HG03378 (cell line): ENCODE results near the gene PWWP2B.
"Not testable (repeated sequence)": the region's sequence is repeated elsewhere in the genome, so short reads cannot be mapped to it uniquely, and the experiment has no call there.

Experiments used
- ATAC-seq: cut with Tn5 transposase; IDR thresholded peaks from one replicate; pipeline ENCODE4 v1.9.1; 2021; ENCODE audit warnings: mild to moderate bottlenecking, moderate library complexity; ENCODE audit not compliant: unreplicated experiment

PWWP2B gene

DNA sequence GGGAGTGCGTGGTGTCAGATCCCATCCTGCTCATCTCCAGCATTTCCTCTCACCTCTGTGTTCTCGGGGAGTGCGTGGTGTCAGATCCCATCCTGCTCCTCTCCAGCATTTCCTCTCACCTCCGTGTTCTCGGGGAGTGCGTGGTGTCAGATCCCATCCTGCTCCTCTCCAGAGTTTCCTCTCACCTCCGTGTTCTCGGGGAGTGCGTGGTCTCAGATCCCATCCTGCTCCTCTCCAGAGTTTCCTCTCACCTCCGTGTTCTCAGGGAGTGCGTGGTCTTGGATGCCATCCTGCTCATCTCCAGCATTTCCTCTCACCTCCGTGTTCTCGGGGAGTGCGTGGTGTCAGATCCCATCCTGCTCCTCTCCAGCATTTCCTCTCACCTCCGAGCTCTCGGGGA is 18.0 kb upstream of the PWWP2B start:
- not testable (repeated sequence) for ATAC-seq

DNA sequence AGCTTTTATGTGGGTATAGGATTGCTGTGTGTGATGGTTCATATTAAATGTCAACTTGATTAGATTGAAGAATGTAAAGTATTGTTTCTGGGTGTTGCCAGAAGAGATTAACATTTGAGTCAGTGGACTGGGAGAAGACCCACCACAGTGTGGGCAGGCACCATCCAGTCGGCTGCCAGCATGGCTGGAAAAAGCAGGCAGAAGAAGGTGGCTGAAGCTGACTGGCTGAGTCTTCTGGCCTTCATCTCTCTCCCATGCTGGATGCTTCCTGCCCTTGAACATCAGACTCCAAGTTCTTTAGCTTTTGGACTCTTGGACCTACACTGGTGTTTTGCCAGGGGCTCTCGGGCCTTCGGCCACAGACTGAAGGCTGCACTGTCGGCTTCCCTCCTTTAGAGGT is 16.0 kb upstream of the PWWP2B start:
- ATAC-seq = not testable (repeated sequence)

DNA sequence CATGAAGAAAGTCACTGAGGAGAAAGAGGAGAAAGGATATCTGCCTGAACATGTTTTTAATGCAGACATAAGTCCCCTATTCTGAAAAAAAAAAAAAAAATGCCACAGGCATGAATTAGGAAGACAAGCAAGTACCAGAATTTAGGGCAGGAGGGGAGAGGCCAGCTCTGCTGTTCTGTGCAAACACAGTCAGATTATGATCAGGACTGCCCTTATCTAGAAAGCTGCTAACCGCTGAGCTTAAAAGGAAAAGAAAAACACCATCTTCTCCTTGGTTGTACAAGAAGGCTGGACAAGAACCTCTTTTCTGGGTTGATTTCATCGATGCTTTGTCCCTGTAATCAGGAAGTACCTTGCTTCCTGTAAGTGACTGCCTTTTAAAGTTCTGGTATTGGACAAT is 15.3 kb upstream of the PWWP2B start:
- no peak for ATAC-seq

DNA sequence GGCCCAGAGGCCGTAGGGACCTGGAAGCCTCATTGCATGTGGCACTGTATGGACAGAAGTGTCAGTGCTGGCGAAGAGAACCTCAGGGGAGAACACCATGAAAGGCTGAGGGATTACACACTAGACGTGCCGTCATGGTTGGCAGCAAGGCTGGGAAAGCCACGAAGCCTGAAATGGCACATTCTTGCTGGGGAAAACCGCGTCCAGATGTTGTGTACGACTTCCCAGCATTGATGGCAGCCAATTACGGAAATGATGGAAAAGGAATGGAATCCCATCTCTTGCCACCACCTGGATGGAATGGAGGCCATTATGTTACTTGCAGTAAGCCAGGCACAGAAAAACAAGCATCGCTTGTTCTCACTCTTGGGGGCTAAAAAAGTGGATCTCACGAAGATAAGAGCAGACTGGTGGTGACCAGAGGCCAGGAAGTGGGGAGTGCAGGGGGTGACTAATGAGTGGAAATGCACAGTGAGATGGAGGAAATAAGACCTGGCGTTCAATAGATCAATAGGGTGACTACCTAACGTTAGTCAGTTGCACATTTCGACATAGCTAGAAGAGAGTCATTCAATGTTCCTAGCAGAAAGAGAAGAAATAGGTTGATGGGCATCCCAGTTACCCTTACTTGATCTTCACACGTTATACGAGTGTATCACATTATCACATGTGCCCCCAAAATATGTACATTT is 14.6 kb upstream of the PWWP2B start:
- no peak for ATAC-seq

DNA sequence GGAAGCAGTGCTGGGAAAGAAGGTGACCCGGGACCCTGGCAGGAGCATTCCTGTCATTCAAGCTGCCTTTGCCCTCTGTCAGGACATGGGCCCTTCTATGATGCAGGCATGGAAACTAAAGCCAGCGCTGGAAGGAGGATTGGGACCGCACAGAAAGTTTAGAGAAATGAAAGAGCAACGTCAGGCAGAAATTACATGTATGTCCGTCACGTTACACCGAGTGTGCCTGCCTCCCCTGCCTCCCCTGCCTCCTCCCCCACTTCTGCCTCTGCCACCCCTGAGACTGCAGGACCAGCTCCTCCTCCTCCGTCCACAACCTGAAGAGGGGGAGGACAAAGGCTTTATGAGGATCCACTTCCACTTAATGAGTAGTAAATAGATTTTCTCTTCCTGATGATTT is 13.9 kb upstream of the PWWP2B start:
- no peak for ATAC-seq

DNA sequence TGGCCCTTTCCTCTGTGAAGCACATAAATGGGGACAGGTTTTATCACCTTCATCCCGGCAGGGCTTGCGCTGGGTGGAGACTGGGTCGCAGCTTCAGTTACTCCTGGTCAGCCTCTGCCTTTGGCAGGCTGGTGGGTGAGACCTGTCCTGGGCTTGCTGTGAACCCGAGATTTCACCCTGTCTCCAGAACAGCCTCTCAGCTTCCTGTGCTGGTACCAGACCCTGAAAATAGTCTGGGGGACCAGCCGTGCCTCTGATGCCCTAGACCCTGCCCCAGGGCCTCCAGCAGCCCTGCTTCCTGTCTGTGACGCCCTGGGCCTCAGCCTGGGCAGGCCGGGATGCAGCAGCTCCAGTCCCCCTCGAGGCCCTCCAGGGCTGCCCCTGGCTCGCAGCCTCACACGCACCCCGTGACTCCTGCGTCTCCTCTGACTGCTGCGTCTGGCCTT is 13.2 kb upstream of the PWWP2B start:
- ATAC-seq = no peak

DNA sequence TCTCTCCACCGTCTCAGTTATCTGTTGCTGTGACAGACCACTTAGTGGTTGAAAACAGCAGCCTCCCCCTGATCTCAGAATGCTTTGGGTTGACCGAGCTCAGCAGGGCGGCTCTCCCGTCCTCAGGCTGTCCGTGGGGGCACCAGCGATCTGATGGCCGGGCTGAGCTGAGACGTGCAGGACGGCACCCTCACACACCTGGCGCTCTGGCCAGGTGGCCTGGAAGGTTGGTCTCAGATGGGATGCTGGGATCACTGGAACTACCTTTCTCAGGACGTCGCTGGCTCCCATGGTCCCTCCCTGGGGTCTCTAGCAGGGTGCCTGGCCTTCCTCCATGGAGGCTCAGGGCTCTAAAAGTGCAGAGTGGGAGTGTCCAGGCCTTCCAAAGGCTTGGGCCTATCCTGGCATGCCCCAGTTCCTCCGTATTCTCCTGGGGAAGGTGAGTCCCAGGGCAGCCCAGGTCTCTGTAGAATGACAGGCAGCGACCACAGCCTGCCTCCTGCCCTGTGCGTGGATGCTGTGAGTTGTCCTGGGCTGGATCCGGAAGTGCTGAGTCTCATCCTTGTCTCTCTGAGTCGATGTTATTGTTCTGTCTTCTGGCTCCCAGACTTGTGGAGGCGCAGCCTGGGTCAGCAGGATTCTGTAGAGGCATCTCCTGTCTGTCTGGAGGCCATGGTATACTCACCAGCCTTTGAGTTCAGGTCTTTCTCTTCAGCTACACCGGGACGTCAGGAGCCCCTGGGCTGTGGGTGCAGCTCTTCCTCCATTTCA is 12.2 kb upstream of the PWWP2B start:
- ATAC-seq = no peak

DNA sequence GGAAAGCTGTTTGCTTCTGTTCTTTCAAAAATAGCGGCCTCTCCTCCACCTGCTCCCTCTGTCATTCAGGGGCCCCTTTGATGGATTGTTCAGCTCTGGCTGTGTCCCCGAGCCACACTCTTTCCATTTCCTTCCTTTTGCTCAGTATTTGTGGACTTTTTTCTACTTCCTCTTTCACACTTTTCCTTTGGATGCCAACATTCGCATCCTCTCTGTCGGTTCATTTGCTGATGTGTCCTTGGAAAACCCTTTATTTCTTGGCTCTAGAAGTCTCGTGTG is 11.7 kb upstream of the PWWP2B start:
- no peak for ATAC-seq

DNA sequence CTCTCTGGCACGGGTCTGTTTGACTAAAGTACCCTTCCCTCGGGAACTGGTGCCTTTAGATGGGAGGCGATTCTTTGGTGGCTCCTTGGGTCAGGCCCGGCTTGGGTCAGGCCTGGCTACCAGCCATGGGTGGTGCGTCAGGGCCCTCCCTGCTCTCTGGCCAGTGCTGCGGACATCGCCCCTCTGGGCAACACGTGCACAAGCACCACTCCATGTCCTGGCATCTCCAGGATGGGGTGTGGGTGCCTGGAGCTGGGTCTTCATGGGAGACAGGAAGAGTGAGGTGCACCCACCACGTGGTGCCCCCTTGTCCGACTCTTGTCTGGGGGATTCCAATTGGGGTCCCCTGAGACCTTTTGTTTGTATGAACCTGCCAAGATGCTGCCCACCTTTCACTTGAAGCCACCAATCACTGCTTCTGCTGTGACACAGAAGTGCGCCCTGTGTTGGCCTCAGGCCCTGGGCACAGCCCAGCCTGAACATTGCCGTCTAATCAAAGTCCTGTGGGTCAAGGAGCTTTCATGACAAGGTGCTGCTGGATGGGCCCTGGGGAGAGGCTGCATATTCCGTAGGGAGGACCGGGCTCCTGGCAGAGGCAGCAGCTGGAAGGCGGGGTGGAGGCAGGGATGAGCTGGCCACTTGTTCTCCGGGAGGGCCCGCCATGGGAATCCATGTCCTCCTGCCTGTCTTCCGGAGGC is 11.1 kb upstream of the PWWP2B start:
- no peak for ATAC-seq

DNA sequence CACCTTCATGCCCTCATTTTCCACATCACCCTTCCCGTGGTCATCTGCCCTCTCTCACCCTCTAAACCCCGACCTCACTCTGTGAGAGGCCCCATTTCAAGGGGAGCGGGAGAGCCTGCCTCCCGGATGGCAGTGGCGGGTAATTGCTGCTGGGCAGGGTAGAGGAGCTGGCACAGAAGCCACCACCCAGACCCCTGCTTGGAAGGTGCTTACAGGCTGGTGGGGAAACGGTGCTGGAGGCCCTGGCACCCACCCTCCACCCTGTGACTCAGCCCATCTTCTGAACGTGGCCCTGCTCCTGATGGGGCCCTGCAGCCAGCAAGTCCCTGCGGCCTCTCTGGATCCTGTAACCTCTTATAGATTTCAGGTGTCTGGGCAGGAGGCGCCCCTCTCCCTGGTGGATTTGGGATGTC is 10.6 kb upstream of the PWWP2B start:
- ATAC-seq = no peak

DNA sequence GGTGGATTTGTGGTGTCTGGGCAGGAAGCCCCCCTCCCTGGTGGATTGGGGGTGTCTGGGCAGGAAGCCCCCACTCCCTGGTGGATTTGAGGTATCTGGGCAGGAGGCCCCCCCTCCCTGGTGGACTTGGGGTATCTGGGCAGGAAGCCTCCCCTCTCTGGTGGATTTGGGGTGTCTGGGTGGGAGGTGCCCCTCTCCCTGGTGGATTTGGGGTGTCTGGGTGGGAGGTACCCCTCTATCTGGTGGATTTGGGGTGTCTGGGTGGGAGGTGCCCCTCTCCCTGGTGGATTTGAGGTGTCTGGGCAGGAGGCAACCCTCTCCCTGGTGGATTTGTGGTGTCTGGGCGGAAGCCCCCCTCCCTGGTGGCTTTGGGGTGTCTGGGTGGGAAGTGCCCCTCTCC is 10.1 kb upstream of the PWWP2B start:
- ATAC-seq = not testable (repeated sequence)

DNA sequence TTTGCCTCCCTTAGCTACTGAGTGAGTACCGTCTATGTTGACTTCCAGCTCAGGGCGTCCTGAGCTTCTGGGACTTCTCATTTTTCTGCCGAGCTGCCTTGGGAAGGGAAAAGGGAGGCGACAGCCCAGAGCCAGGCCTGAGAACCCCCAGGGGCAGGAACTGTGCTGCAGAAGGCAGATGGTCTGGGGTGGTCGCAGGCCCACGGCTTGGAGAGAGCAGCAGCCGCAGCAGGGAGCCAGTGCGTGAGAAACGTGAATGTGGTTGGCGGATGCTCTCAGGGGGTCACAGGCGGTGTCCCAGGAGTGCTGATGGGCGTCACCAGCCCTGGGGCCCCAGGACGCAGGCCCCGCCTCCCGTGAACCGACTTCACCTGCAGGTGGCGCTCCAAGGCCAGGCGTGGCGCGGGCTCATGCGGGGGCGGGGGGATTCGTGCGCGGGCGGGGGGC is 9.2 kb upstream of the PWWP2B start:
- ATAC-seq = peak; percentile 42

DNA sequence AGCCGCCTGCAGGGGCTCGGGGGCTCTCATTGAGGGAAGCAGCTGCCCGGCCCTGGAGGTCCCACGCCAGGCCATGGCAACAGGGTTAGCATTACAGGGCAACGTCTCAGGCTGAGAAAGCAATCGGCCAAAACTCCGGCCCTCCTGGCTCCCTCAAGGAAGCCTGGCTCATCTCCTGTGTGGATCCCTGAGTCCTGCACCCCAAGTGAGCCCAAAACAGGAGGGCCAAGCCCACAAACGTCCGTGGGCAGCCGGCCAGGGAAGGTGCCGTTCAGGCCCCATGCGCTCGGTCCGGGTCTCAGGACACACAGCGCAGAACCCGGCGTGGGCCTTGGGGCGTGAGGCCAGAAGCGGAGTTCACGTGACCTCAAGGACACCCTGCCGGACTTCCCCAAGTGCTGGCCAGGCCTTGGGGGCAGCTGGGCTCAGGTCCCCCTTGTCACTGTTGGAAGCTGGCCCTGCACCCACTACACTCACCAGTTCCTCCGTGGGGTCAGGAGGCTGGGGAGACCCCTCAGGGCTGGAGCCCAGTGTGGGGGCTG is 8.0 kb upstream of the PWWP2B start:
- ATAC-seq = no peak

DNA sequence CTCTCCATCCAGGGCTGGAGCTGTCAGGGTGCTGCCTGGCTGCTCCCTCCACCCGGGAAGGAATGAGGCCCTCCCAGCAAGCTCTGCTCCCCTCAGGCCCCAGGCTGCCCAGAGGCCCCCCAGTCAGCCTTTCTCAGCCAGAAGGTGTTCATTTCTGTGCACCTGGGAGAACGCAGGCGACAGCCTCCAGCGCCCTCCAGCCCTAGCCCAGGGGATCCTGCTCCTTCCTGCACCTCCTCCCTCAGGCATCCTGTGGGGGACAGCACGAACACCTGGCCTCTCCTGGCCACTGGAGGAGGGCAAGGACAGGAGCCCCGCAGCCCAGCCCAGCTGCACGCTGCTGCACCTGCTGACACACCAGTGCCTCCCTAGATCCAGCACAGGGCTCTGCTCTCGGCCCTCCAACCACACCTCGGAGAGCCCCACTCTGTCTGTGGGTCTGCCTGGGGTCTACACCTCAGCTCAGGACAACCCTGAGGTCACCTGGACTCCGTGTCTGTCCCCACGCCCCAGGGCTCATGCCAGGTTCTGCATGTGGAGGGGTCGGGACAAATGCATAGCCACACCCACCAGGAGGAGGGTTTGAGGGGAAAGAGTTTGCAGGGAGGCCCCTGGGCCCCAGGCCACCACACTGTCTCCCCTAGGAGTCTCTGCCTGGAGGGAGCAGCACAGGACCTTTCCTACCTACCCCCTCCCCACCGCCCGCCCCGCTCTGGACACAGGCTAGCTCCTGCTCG is 7.4 kb upstream of the PWWP2B start:
- no peak for ATAC-seq

DNA sequence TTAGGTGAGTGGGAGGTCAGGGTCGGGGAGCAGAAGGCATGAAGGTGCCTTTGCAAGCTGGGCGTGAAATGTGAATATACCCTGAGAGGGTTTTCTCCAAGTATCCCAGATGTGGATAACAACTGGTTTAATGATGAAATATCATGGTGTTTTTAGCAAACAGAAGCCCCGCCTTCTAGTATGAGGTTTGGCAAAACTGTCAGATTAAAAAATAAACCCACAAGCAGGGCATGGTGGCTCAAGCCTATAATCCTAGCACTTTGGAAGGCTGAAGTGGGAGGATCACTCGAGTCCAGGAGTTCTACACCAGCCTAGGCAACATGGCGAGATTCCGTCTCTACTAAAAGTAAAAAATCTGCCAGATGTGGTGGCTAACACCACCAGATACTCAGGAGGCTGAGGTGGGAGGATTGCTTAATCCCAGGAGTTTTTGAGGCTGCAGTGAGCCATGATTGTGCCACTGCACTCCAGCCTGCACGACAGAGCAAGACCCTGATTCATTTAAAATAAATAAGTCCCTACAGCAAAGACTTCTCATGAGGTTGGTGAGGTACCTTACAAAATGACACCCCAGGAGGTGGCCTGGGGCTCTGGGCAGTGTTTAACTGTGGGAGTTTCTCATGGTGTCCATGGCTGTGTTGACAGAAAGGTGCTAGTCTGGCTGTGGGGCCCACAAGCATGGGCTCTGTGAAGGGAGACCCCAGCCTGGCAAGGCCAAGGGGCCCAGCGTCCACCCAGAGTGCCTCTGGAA is 6.7 kb upstream of the PWWP2B start:
- ATAC-seq = no peak

DNA sequence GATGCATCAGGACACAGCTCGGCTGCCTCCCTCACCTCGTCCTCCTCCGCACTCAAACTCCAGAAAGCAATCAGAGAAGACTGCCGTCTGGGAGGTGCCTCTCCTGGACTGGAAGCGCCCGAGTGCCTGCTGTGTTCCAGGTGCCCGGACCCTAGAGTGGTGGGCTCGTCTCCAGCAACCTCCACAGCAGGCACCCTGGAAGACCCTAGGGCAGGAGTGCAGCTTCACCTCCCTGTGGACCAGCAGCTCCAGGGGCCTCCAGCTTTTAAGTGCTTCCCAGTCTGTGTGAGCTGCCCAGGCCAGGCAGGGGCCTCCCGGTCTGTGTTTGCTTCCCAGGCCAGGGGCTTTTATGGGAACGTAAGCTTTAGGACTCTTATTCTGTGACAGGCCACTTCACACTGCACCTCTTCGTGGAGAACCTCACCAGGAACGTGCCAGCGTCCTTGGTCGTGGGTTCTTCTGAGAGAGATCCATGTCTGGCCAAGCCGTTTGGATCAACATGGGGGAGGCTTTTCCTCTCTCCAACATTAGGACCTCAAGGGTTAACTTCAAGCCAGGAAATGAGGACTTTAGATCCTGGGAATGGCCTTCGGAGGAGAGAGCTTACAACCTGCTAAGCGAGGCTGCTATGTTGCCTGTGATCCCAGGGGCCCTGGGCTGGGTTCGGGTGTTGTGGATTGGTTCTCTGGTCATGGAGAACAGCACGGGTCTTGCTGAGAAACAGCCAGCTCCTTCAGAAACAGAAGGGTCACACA is 5.9 kb upstream of the PWWP2B start:
- ATAC-seq = no peak

DNA sequence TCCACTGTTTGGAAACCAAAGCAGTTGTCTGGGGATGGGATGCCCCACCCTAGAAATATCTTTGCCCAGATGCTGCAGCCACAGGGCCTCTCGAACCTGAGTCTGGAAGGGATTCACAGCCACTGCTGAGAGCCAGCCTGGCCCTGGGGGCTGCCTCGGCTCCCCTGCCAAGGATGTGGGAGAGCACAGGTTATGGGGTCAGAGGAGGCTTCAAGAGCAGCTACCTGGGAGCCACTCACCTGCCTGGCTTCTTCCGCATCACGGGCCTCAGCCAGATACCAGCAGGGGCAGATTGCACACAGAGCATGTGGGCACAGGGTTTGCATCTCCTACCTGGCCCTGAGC is 5.4 kb upstream of the PWWP2B start:
- ATAC-seq = no peak

DNA sequence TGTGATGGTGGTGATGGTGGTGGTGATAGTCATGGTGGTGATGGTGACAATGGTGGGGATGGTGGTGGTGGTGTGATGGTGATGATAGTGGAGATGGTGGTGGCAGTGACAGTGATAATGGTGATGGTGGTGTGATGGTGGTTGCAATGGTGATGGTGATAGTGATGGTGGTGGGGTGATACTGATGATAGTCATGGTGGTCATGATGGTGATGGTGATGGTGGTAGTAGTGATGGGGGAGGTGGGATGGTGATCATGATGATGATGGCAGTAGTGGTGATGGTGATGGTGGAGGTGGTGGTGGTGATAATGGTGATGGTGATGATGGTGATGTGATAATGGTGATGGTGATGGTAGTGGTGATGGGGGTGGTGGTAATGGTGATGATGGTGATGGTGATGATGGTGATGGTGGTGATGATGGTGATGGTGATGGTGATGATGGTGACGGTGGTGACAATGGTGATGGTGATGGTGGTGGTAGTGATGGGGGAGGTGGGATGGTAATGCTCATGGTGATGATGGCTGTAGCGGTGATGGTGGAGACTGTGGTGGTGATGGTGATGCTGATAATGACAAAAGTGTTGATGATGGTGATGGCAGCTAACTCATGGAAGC is 4.7 kb upstream of the PWWP2B start:
- ATAC-seq = no peak
